Nasal cavity respiratory epithelium epithelial cell of viscerocranial mucosa (primary cell): ENCODE data around the gene ATP2A2. TPM values are rescaled to one million over a fixed set of nuclear protein-coding genes. Genes with fewer than 3 reads are reported as not detected.

ENCODE experiments used
- total RNA-seq: library from RNA; depleted of rRNA; stranded (reverse); fragments of >200 nt; gene quantifications from 2 replicates; pipeline ENCODE4 v1.2.3, GENCODE V29; 2014

ATP2A2 gene
- total RNA-seq: 234 and 432 TPM in 2 replicates

DNA sequence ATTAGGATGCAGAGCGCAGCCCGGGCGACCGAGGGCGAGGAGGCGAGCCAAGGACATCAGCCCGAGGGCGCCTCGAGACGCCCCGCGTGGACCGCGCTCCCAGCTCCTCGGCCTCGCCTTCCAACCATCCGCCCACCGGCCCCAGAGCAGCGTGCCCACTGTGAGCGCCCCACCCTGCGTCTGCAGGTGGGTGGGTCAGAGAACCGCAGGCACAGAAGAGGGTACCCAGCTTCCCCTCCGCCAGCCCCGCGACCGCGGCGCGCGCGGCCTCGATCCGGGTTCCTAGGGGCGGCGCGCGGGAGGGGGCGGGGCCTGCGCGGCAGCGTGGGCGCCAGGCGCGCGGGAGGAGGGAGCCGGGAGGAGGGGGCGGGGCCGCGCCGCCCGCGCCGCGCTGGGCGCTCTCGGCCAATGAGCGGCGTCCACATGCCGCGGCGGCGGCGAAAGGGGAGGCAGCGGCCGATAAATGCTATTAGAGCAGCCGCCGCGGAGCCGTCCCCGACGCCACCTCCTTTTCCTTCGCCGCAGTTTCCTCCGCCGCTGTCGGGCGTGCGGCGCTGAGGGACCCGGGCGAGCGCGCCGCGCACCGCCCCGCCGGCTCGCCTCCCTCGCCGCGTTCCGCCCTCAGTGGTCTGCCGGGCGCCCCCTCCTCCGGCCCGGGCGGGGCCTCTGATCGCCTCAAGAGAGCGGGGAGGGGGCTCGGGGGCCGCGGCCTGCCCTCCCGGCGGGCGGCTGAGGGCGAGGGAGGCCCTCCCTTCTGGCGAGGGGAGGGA is at the start of gene ATP2A2:
Gene ATP2A2, plus strand, starts transcription at position 469 of the 770 bp plus-strand sequence. CDS start 543 bp downstream, outside the sequence.

Other genes starting within 250 kb of the ATP2A2 start
- gene C12orf76, start 232.7 kb upstream of the ATP2A2 start, total RNA-seq: 21.9 and 28.8 TPM in 2 replicates
- 6.2 and 15.1 TPM in 2 replicates for gene IFT81, start 156.9 kb upstream of the ATP2A2 start, total RNA-seq
- 35.5 and 67.6 TPM in 2 replicates for gene ANAPC7, start 122.5 kb downstream of the ATP2A2 start, total RNA-seq
- 174 and 246 TPM in 2 replicates for gene ARPC3, start 169.1 kb downstream of the ATP2A2 start, total RNA-seq
- gene GPN3, start 187.0 kb downstream of the ATP2A2 start, total RNA-seq: 16.6 and 32.5 TPM in 2 replicates
- gene FAM216A, start 187.6 kb downstream of the ATP2A2 start, total RNA-seq: 2.6 and 4.8 TPM in 2 replicates
- 39.0 and 48.8 TPM in 2 replicates for gene VPS29, start 220.9 kb downstream of the ATP2A2 start, total RNA-seq
- 0.34 and 0.57 TPM in 2 replicates for gene RAD9B, start 221.1 kb downstream of the ATP2A2 start, total RNA-seq